DMS53 treated with DMSO at 0.1 percent for 48 hours (cell line): Measurements from ENCODE around the gene TRUB1.

ENCODE experiments used
- DNase-seq: peaks from one replicate; lab custom pipeline; 2025; ENCODE audit not compliant: unreplicated experiment; lab: John Stamatoyannopoulos, UW

The TRUB1 gene

GRCh38 chr10:115026056-115026745 lies 88.2 kb downstream of the TRUB1 start:
- DNase-seq: no peak

- DNase-seq: no peak
Measured at GRCh38 chr10:115026746-115027140, 88.7 kb downstream of the TRUB1 start.
